GM13977 (cell line): ENCODE measurements around the gene SMIM20.
"Not testable (repeated sequence)": the region's sequence is repeated elsewhere in the genome, so short reads cannot be mapped to it uniquely, and the experiment has no call there.

Experiments used
- DNase-seq: peaks from one replicate; pipeline ENCODE4 v3.0.0; 2012; ENCODE audit warnings: low spot score
- in situ Hi-C: fragments of 300-500 bp; cut with MboI; formaldehyde crosslinking; loops from one replicate; pipeline ENCODE4 v1.12.0; 2022; ENCODE audit warnings: low sequenced_read_pairs, low pct_unique_long_range_greater_than_20kb, mixed read lengths, inconsistent platforms; ENCODE audit not compliant: unreplicated experiment
- TF ChIP-seq, protein P1 (sequence below): IDR thresholded peaks from 2 replicates; pipeline ENCODE4 v1.5.1; 2012; ENCODE audit warnings: mild to moderate bottlenecking, control low read depth; ENCODE audit not compliant: insufficient read depth; ENCODE audit errors: extremely low read depth, missing control alignments

SMIM20 gene

GRCh38 chr4:25913851-25914669 lies at the start of gene SMIM20:
SMIM20 (plus strand) TSS chr4:25914220; CDS start chr4:25914314, 94 bp downstream.
- peak; percentile 96 for DNase-seq
- in situ Hi-C loops, result no loop called here
- TF ChIP-seq, protein P1, sequence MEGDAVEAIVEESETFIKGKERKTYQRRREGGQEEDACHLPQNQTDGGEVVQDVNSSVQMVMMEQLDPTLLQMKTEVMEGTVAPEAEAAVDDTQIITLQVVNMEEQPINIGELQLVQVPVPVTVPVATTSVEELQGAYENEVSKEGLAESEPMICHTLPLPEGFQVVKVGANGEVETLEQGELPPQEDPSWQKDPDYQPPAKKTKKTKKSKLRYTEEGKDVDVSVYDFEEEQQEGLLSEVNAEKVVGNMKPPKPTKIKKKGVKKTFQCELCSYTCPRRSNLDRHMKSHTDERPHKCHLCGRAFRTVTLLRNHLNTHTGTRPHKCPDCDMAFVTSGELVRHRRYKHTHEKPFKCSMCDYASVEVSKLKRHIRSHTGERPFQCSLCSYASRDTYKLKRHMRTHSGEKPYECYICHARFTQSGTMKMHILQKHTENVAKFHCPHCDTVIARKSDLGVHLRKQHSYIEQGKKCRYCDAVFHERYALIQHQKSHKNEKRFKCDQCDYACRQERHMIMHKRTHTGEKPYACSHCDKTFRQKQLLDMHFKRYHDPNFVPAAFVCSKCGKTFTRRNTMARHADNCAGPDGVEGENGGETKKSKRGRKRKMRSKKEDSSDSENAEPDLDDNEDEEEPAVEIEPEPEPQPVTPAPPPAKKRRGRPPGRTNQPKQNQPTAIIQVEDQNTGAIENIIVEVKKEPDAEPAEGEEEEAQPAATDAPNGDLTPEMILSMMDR, result no peak

- in situ Hi-C loops, result no loop called here
- no peak for DNase-seq
Observed at GRCh38 chr4:25865586-25865985, 48.4 kb upstream of the SMIM20 start.

DNA sequence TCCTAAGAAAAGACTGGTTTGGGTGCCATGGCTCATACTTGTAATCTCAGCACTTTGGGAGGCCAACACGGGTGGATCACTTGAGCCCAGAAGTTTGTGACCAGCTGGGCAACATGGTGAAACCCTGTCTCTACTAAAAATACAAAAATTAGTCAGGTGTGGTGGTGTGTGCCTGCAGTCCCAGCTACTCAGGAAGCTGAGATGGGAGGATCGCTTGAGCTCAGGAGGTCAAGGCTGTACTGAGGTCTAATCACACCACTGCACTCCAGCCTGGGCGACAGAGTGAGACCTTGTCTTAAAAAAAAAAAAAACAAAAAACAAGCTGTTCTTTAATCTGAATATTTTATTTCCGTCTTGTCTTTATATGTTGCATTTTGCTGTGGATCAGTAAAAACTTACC lies 47.6 kb upstream of the SMIM20 start:
- DNase-seq, in situ Hi-C loops: not testable (repeated sequence)

More at GRCh38 chr4:25865586-25865985, 48.4 kb upstream of the SMIM20 start:
- TF ChIP-seq, protein P1, result no peak

DNA sequence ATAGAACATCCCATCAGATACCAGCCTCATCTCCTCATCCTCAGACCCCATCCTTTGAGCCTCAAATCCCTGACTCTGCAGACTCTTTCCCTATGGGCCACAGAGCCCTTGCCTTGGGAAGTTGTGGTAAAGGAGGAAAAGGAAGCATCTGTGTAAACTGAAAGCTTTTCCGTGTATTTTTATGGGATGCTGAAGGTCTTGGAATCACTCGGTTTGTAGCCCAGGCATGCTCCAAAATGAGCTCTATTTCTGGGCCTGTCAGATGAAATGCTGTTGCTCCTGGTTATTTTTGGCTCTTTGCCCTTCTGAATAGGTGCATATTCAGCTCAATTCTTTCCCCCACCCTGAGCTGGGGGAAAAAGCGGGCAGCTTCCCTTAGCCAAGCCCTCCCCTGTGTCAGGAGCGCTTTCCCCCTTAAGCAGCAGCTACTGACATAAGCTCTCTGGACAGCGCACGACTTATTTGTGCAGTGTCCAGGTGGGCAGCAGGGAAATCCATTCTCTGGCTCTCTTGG lies 46.2 kb upstream of the SMIM20 start:
- in situ Hi-C loops, result no loop called here
- TF ChIP-seq, protein P1, result no peak
- no peak for DNase-seq

- no peak for DNase-seq
- TF ChIP-seq, protein P1, result no peak
- in situ Hi-C loops, result no loop called here
Observed at GRCh38 chr4:25870081-25870480, 43.9 kb upstream of the SMIM20 start.

DNA sequence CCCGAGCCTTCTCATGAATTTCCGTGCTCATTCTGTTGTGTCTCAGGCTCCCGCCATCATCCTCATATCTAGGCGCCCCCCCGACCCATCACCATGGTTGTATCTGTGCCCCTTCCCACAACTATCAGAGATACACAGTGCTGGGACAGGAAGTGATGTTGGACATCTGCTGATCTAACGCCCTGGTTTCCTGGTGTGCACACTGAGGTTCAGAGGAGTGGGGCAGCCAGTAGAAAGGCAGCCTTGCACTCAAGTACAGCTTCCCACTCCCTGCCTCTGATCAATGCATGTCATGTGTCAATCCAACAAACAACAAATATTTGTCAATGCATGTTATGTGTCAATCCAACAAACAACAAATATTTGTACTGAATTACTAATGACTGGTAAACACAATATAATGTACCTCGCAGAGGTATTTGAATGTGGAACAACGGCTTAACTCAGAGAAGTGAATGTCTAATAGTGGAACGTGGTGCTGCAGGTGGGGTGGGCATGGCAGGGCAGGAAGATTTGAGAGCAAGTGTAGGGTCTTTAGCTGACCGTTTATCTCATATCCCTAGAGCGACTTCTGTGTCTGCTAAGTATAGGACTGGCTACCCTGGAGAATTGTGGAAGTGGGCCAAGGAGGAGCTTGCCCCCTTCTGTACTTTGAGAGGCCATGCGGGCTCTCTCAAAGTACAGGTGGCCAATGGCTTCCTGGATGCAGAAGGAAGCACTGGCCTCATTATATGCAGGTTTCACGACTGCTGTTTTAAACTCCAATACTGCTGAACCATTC lies 41.0 kb upstream of the SMIM20 start:
- TF ChIP-seq, protein P1, result no peak
- no peak for DNase-seq
- in situ Hi-C loops, result no loop called here
